Small intestine (tissue), 7 donors: ENCODE results near the gene ARHGEF5. TPM values are rescaled to one million over a fixed set of nuclear protein-coding genes. Genes with fewer than 3 reads are reported as not detected.
"Not testable (repeated sequence)": the region's sequence is repeated elsewhere in the genome, so short reads cannot be mapped to it uniquely, and the experiment has no call there.

Experiments
- DNase-seq, 2 donors: peaks; one replicate each; pipeline versions ENCODE4 v3.0.0 to v3.0.0-alpha.2; 2013
- FAIRE-seq: peaks from 2 replicates; lab custom pipeline; 2012; peaks lifted over from hg19 to GRCh38; lab: Jason Lieb, UNC
- H3K27ac ChIP-seq, 3 donors: one replicate each; pipeline ENCODE4 v1.5.1; 2013; ENCODE audit warnings: low read length in 2 of 3, mild to moderate bottlenecking in 2 of 3, control low read depth in 1 of 3, inconsistent platforms in 1 of 3, low read depth in 1 of 3, moderate library complexity in 1 of 3
- H3K27me3 ChIP-seq, 3 donors: one replicate each; pipeline ENCODE4 v1.6.1; 2013; ENCODE audit warnings: low read length in 3 of 3, inconsistent platforms in 1 of 3; ENCODE audit not compliant: control insufficient read depth in 3 of 3, insufficient read depth in 3 of 3
- H3K36me3 ChIP-seq, 3 donors: one replicate each; pipeline ENCODE4 v1.6.1; 2013; ENCODE audit warnings: low read length in 3 of 3, inconsistent platforms in 1 of 3, low read depth in 1 of 3, mild to moderate bottlenecking in 1 of 3, moderate library complexity in 1 of 3; ENCODE audit not compliant: control insufficient read depth in 3 of 3, insufficient read depth in 2 of 3
- H3K4me1 ChIP-seq, 3 donors: one replicate each; pipeline ENCODE4 v1.6.1; 2013; ENCODE audit warnings: low read length in 2 of 3, inconsistent platforms in 1 of 3, low read depth in 1 of 3, mild to moderate bottlenecking in 1 of 3, moderate library complexity in 1 of 3; ENCODE audit not compliant: control insufficient read depth in 3 of 3, insufficient read depth in 2 of 3
- H3K4me3 ChIP-seq, 3 donors: one replicate each; pipeline ENCODE4 v1.5.1; 2013; ENCODE audit warnings: low read length in 3 of 3, control low read depth in 1 of 3, inconsistent platforms in 1 of 3, low read depth in 1 of 3, mild to moderate bottlenecking in 1 of 3, moderate library complexity in 1 of 3
- H3K9me3 ChIP-seq, 2 donors: one replicate each; pipeline ENCODE4 v1.6.1; 2013; ENCODE audit warnings: low read depth in 1 of 2, low read length in 1 of 2; ENCODE audit not compliant: control insufficient read depth in 2 of 2, insufficient read depth in 1 of 2
- WGBS, 3 donors: extraction: QIAGEN DNeasy Blood & Tissue Kit; methylation state at CpG; one replicate each; pipeline ENCODE4 v1.1.7; 2013; 5-methylcytosine and 5-hydroxymethylcytosine counted together
- polyA plus RNA-seq, 4 donors: library from polyadenylated mRNA; stranded (reverse) in 3 of 4; unstranded in 1 of 4; fragments of 200-250 nt in 3 of 4; fragments of 120-200 nt in 1 of 4; gene quantifications; one replicate each; pipeline versions ENCODE4 v1.2.1 to v1.2.3, GENCODE V29; 2013
- donor health status: healthy with polysubstance abuse.
- donor health status: control.
- donor health status: control.
- donor health status: Bipolar disorder and iron deficiency.
- donor health status: healthy.

The ARHGEF5 gene
- polyA plus RNA-seq, 4 donors: 15.6 to 43.9 (median 33.0) TPM

GRCh38 chr7:144418931-144419330 lies 63.7 kb downstream of the ARHGEF5 start:
- not testable (repeated sequence) for H3K4me3 ChIP-seq, DNase-seq, H3K27ac ChIP-seq, H3K4me1 ChIP-seq, FAIRE-seq, H3K36me3 ChIP-seq, H3K27me3 ChIP-seq, H3K9me3 ChIP-seq
- 18 to 74% (median 32%) methylated on average over 4 of the region's 4 CpGs for WGBS, 3 donors

GRCh38 chr7:144427539-144427938 lies 72.3 kb downstream of the ARHGEF5 start:
- peaks cover 0 to 27% of the 10 kb centered on the region in 2 donors for H3K9me3 ChIP-seq
- not testable (repeated sequence) for H3K36me3 ChIP-seq, H3K4me3 ChIP-seq, H3K4me1 ChIP-seq, H3K27ac ChIP-seq, FAIRE-seq, DNase-seq, H3K27me3 ChIP-seq
- 36 to 54% (median 49%) methylated on average over 2 of the region's 2 CpGs for WGBS, 3 donors

- no peak for DNase-seq
- H3K4me1 ChIP-seq: no peaks in the 10 kb centered on the region
- no peak overlapping the region for H3K4me3 ChIP-seq
- no peaks in the 10 kb centered on the region for H3K27me3 ChIP-seq
- H3K27ac ChIP-seq: no peak overlapping the region
- FAIRE-seq: no peak
- no peaks in the 10 kb centered on the region for H3K36me3 ChIP-seq
- H3K9me3 ChIP-seq: peaks cover 0 to 27% of the 10 kb centered on the region in 2 donors
- WGBS, 3 donors: 60 to 70% (median 65%) methylated on average over 2 of the region's 2 CpGs
Measured at GRCh38 chr7:144428431-144428830, 73.2 kb downstream of the ARHGEF5 start.

Other genes with a start within 250 kb of the ARHGEF5 start
- not detected for gene OR2A2, start 245.8 kb upstream of the ARHGEF5 start, polyA plus RNA-seq
- under 1 TPM in 1 of 4 donors, not detected in 3; 0.07 TPM for gene OR2A14, start 232.2 kb upstream of the ARHGEF5 start, polyA plus RNA-seq
- gene CTAGE4, start 171.9 kb upstream of the ARHGEF5 start, polyA plus RNA-seq: 10 to 100 TPM in 2 of 4 donors, 1 to 10 TPM in 1, under 1 TPM in 1; 0.48 to 16.5 (median 9.5) TPM
- gene ARHGEF35, start 159.6 kb upstream of the ARHGEF5 start, polyA plus RNA-seq: 10 to 100 TPM; 23.6 to 46.1 (median 37.1) TPM
- under 1 TPM in 2 of 4 donors, not detected in 2; 0.03 to 0.68 TPM for gene OR2A42, start 115.8 kb upstream of the ARHGEF5 start, polyA plus RNA-seq
- gene OR2A7, start 90.6 kb upstream of the ARHGEF5 start, polyA plus RNA-seq: 10 to 100 TPM in 1 of 4 donors, 1 to 10 TPM in 3; 2.7 to 19.1 (median 3.1) TPM
- gene CTAGE8, start 86.1 kb upstream of the ARHGEF5 start, polyA plus RNA-seq: 10 to 100 TPM in 1 of 4 donors, 1 to 10 TPM in 2, not detected in 1; 2.6 to 13.4 (median 6.0) TPM
- gene OR2A1, start 43.0 kb upstream of the ARHGEF5 start, polyA plus RNA-seq: under 1 TPM in 2 of 4 donors, not detected in 2; 0.04 to 0.46 TPM
- gene NOBOX, start 48.3 kb downstream of the ARHGEF5 start, polyA plus RNA-seq: under 1 TPM in 1 of 4 donors, not detected in 3; 0.03 TPM